DOHH2 (cell line): ENCODE measurements around the gene PTPRT.

Experiments used
- H3F3A ChIP-seq: fragments of 200-600 bp; sonication (generic), shearing (Covaris generic); 2 replicates; pipeline ENCODE4 v1.6.0; 2016; ENCODE audit warnings: antibody characterized with exemption, mild to moderate bottlenecking; ENCODE audit not compliant: control insufficient read depth, insufficient read depth
- H3K27ac ChIP-seq: fragments of 200-600 bp; sonication (generic); 2 replicates; pipeline ENCODE4 v1.5.1; 2014; ENCODE audit warnings: low read depth, mild to moderate bottlenecking, low read length, moderate library complexity
- H3K27me3 ChIP-seq: fragments of 200-600 bp; sonication (generic); 2 replicates; pipeline ENCODE4 v1.6.1; 2014; ENCODE audit warnings: mild to moderate bottlenecking, low read length, mixed read lengths; ENCODE audit not compliant: control insufficient read depth
- H3K36me3 ChIP-seq: fragments of 200-600 bp; sonication (generic); 2 replicates; pipeline ENCODE4 v1.6.1; 2014; ENCODE audit warnings: mild to moderate bottlenecking, low read length, moderate library complexity, mixed read lengths; ENCODE audit not compliant: control insufficient read depth
- H3K4me1 ChIP-seq: fragments of 200-600 bp; sonication (generic); 2 replicates; pipeline ENCODE4 v1.6.1; 2014; ENCODE audit warnings: mild to moderate bottlenecking, low read length, mixed read lengths; ENCODE audit not compliant: control insufficient read depth
- H3K4me2 ChIP-seq: fragments of 200-600 bp; sonication (generic); 2 replicates; pipeline ENCODE4 v1.6.0; 2014; ENCODE audit warnings: mild to moderate bottlenecking, low read length, moderate library complexity
- H3K4me3 ChIP-seq: fragments of 200-600 bp; sonication (generic); 2 replicates; pipeline ENCODE4 v1.5.1; 2014; ENCODE audit warnings: mild to moderate bottlenecking, low read length, mixed read lengths
- H3K79me2 ChIP-seq: fragments of 200-600 bp; sonication (generic); 2 replicates; pipeline ENCODE4 v1.6.1; 2014; ENCODE audit warnings: mild to moderate bottlenecking, low read length, mixed read lengths; ENCODE audit not compliant: control insufficient read depth
- H3K9me2 ChIP-seq: fragments of 200-600 bp; sonication (generic); replicated peaks from 2 replicates; pipeline ENCODE4 v1.6.1; 2014; ENCODE audit warnings: mild to moderate bottlenecking, low read length, mixed read lengths; ENCODE audit not compliant: control insufficient read depth
- H3K9me3 ChIP-seq: fragments of 200-600 bp; sonication (generic); 2 replicates; pipeline ENCODE4 v1.6.1; 2014; ENCODE audit warnings: antibody characterized with exemption, low read length, mixed read lengths; ENCODE audit not compliant: control insufficient read depth, insufficient read depth
- H4K20me1 ChIP-seq: fragments of 200-600 bp; sonication (generic); 2 replicates; pipeline ENCODE4 v1.6.0; 2014; ENCODE audit warnings: low read depth, mild to moderate bottlenecking, antibody characterized with exemption, low read length, moderate library complexity; ENCODE audit not compliant: control insufficient read depth, insufficient read depth
- CTCF ChIP-seq: fragments of 200-600 bp; sonication (generic); IDR thresholded peaks from one replicate; pipeline ENCODE4 v1.5.1; 2014; ENCODE audit warnings: antibody characterized with exemption, mild to moderate bottlenecking, low read depth, low read length; ENCODE audit not compliant: poor library complexity, severe bottlenecking
- EZH2phosphoT487 ChIP-seq: fragments of 200-600 bp; sonication (generic); IDR thresholded peaks from 2 replicates; pipeline ENCODE4 v1.6.1; 2017; ENCODE audit warnings: borderline replicate concordance, mild to moderate bottlenecking, antibody characterized with exemption, low read length, moderate library complexity, mixed read lengths

The PTPRT gene

GRCh38 chr20:42123981-42124473 lies 1065.7 kb downstream of the PTPRT start:
- no peak overlapping the region for H3K4me3 ChIP-seq
- no peak for TF ChIP-seq EZH2phosphoT487
- TF ChIP-seq CTCF, result no peak
- H4K20me1 ChIP-seq, result no peaks in the 10 kb centered on the region
- H3F3A ChIP-seq, result no peaks in the 10 kb centered on the region
- no peaks in the 10 kb centered on the region for H3K9me2 ChIP-seq
- no peak overlapping the region for H3K4me2 ChIP-seq
- H3K27me3 ChIP-seq, result no peaks in the 10 kb centered on the region
- H3K79me2 ChIP-seq, result no peaks in the 10 kb centered on the region
- no peaks in the 10 kb centered on the region for H3K4me1 ChIP-seq
- H3K36me3 ChIP-seq, result no peaks in the 10 kb centered on the region
- no peak overlapping the region for H3K27ac ChIP-seq
- no peaks in the 10 kb centered on the region for H3K9me3 ChIP-seq

- Histone ChIP-seq H3K36me3 (no peaks in the 10 kb centered on the region), H3K4me3 (no peak overlapping the region), H3K79me2 (no peaks in the 10 kb centered on the region), H3K4me1 (no peaks in the 10 kb centered on the region), H3K27me3 (no peaks in the 10 kb centered on the region), H4K20me1 (no peaks in the 10 kb centered on the region), H3K4me2 (no peak overlapping the region), H3K9me3 (no peaks in the 10 kb centered on the region), H3K9me2 (no peaks in the 10 kb centered on the region), H3F3A (no peaks in the 10 kb centered on the region), H3K27ac (no peak overlapping the region)
- TF ChIP-seq EZH2phosphoT487, result no peak
- TF ChIP-seq CTCF, result no peak
These were observed 1071.1 kb downstream of the PTPRT start for GRCh38 chr20:42118409-42119125.

- H3K4me1 ChIP-seq, result no peaks in the 10 kb centered on the region
- H3F3A ChIP-seq, result no peaks in the 10 kb centered on the region
- no peaks in the 10 kb centered on the region for H3K79me2 ChIP-seq
- no peaks in the 10 kb centered on the region for H4K20me1 ChIP-seq
- no peak overlapping the region for H3K4me2 ChIP-seq
- no peaks in the 10 kb centered on the region for H3K27me3 ChIP-seq
- no peaks in the 10 kb centered on the region for H3K9me3 ChIP-seq
- TF ChIP-seq CTCF (no peak), EZH2phosphoT487 (no peak)
- H3K4me3 ChIP-seq, result no peak overlapping the region
- H3K36me3 ChIP-seq, result no peaks in the 10 kb centered on the region
- H3K27ac ChIP-seq, result no peak overlapping the region
- no peaks in the 10 kb centered on the region for H3K9me2 ChIP-seq
These were observed 1071.7 kb downstream of the PTPRT start for GRCh38 chr20:42118001-42118400.
